ENCODE measurements around the gene FOXM1.

FOXM1 gene

DNA sequence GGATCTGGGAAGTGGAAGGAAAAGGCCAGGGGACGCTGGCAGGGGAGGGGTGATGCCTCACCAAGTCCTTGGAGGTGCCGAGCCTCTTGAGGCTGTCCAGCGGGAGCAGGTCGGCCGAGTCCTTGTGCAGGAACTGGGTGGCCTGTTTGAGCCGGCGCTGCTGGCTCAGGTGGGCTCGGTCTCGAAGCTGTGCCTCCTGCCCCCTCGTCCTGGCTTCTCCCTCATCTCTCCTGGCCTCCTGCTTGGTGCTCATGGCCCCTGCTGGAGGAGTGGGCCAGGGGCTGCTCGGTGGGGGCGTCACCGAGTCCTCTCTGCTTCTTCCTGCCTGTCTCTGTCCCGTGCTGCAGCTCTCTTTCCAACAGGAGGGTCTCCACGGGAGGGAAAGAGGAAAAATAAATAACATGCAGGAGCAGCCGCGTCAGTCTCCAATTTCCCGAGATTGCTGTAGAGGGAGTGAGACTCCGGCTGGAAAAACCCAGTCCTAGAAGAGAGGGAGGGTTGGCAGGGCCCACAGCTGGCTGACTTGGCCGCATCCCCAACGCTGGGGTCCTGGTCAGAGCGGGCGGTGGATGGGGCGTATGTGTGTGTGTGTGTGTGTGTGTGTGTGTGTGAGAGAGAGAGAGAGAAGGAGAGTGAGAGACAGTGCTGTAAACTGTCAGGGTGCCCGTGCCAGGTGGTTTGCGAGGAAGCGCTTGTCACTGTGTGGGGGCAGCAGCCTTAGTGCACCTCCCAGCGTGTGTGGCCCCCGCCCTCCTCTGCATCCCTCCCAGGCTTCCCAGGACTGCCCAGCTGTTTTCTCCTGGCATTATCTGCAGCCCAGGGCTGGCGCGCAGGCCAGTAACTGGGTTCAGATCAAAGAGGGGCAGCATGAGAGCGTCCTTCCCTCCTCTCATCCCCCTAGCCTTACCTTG lies 42.1 kb downstream of the FOXM1 start, which contains the start of gene NRIP2:
Gene NRIP2, minus strand, starts transcription at position 455 of the 911 bp plus-strand sequence. Its CDS starts 52 bp downstream, at position 403.
- no peak for DNase-seq

DNA sequence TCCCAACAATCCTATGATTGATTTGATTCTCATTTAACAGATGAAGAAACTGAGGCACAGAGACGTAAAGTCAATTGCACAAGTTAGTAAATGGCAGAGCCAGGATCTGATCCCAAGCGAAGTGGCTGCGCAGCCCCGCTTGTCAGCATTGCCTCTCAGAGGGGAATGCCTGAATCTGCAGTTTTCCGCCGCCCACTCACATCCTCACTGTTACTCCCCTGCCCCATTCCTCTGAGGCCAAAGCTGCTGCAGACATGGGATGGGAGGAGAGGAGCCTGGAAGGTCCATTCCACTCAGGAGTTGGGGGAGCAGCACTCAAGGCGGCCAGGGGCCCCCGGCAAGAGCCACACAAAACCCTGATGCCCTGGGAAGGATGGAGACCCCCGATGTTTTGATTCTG lies 43.2 kb downstream of the FOXM1 start:
- no peak for DNase-seq

DNA sequence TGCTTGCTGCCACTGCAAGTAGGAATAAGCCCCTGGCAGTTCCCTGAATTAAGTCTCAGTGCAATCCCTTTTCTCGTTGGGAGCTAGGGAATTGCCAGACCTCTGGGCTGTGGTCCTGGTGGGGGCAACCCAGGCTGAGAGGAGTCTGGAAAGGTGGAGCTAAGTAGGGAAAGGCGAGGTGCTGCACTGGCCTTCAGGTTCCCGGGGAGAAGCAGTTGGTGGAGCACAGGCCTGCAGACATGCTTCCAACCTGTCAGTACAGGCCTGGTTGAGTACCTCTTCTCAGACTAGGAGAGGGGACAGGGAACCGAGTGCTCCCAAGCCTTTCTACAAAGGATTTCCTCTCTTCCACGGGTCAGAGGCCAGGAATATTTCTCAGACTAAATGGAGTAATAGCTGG lies 43.6 kb downstream of the FOXM1 start:
- DNase-seq, result no peak

DNA sequence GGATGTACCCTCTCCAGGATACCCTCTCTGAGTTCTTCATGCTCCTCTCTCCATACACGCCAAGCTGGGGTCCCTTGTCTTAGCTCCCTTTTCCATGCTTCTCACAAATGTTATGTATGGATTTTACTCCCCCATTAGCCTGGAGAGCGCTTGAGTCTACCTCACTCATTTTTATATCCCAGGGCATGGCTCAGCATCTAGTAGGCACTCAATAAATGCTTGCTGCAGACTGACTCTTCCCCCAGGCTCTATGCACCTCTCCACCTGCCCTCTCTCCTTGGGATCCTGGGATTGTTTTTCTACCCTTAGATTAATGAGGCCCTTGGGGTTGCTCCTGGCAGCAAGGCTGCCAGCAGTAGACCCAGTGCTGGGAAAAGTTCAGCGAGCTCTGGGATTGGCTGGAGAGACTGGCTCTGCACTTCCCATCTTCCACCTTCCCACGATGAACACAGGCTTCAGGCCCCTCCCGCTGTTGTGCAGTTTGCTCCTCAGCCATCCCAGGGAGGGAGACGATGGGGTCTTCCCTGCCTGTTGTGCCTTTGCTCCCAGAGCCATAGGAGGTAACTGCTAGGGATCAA lies 44.3 kb downstream of the FOXM1 start:
- no peak for DNase-seq

DNA sequence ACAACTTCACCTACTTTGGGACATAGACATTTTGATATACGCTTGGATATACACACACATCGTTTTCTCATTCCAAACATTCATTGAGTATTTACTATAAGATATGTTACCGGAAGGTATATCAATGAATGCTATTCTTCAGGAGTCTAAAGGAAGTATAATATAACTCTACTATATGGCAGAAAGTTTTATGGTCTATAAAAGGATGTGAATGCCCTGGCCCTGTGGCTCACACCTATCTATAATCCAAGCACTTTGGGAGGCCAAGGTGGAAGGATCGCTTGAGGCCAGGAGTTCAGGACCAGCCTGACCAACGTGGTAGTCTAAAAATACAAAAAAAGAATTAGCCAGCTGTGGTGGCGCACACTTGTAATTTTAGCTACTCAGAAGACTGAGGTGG lies 47.7 kb downstream of the FOXM1 start:
- no peak for DNase-seq

DNA sequence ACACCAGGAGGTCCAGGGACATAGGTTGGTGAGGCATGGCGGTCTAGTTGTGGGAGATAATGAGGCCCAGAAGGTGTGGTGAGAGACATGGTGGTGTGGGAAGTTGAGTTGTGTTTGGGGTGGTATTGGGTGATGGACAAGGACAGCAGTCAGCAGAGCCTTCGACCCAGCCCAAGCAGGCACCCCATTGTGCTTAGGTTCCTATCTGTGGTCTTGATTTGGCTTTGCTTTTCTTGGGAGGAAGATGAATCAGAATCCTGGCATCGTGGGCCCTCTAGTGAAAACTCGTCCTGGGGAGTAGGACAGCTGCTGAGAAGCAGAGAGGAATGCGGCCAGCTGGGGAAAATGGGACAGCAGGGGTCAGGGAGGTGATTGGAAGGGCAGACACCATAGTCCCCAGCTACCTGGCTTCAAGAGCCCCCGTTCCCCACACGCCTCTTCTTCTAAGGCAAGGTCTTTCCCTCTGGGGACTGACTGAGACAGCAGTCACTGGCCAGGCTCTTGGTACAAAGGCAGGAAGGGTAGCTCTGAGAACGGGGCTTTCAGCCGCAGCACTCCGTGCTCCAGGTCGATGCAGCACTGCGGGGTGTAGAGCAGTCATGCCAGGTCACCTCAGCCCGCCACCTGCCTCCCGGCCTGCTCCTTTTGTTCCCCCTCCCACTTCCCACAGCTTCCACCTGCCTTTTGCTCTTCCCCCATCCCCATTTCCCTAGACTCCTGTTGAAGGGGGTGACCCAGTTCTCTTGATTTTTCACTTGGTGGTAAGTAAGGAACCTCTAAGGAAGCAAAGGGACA lies 50.1 kb downstream of the FOXM1 start:
- DNase-seq, result no peak

DNA sequence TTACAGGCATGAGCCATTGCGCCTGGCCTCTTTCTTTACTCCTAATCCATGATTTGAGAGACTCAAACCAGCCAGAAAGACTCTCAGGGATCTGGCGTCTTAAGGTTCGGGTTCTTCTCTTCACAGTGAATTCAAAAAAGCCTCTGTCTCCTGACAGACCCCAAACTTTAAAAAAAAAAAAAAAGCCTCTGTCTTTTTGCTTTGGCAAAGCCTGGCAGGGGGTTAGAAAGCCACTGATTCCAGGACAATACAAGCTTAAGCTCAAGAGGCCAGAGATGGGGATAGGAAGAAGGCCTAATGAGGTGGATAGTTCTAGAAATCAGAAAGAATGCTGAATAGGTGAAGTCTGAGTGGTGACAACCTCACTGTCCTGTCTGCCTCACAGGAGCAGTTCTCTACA lies 50.9 kb downstream of the FOXM1 start:
- DNase-seq, result no peak

DNA sequence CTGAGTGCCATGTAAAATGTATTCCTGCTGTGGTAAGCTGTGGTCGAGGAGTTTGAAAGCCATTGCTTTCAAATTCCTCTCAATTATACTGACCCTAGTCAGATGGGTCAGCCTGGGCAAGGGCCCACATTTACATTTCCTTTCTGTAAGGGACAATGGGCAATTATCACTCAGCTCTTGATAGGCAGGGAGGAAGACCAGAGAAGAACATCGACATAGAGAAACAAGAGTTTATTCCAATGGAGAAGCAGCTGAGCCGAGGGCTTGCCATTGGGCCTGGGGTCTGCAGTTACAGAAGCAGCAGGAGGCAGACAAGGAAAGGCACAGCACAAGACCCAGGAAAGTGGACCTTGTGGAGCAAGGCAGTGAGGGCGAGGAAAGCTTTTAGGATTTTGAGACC lies 51.8 kb downstream of the FOXM1 start:
- DNase-seq, result no peak

DNA sequence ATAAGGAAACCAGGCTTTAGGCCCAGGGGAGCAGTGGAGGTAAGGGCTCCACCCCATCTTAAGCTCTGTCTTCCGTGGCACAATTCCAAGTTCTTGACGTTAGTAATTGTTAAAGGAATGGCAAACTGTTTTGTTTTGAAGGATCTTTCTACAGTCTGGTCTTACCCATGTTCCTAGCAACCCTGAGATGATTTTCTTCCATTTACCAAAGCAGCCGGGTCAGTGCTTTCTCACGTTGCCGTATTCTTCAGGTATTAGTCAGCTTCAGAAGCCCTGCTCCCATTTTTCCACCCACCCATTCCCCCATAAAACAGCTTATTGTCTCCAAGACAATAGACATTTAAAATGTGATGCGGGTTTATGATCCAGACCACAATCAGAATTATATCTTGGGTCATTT lies 52.4 kb downstream of the FOXM1 start:
- DNase-seq, result no peak

DNA sequence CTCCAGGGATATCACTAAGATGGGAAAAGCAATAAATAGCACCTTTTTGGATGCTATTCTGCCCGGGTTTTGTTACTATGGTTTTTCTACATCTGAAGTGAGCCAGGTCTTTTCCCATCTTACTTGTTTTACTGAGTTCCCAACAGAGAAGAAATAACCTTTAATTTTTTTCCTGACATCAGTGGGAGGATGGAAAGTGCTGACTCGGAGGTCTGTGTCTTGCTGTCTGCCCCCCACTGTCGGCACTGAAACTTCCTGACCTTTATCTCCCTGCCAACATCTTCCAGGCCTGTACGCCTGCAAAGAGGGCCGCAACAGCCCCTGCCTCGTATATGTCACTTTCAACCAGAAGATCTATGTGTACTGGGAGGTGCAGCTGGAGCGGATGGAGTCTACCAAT lies 53.5 kb downstream of the FOXM1 start:
- no peak for DNase-seq

DNA sequence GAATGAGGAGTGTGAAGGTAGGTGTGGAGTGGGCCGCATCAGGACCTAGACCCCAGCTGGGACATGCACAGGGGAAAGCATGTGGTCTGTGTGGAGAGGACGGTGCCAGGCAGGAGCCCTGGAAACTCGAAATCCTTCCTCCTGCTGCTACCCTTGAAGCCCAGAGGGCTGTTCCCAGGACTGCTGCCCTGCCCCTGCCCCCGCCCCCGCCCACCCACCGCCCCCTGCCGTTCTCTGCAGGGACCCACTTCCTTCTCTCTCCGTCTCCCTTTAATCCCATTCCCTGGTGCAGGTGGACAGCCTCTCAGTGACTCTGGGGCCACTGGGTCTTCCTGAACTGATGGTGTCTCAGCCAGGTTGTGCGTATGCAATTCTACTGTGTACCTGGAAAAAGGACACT lies 56.5 kb downstream of the FOXM1 start:
- DNase-seq, result no peak

DNA sequence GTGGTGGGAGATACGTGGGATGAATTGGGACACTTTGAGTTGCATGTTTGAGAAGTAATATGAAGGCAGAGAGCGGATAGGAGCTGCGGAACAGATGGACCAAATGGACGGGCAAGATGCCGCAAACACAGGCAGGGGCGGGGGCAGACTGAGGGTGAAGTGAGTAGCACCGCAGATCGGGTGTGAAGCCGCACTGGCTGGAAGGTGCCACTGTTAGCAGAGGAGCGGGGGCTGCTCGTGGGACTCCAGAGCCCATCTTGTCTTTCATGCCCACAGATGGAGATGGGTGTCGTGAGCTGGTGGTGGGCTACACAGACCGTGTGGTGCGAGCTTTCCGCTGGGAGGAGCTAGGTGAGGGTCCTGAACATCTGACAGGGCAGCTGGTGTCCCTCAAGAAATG lies 57.2 kb downstream of the FOXM1 start:
- no peak for DNase-seq

DNA sequence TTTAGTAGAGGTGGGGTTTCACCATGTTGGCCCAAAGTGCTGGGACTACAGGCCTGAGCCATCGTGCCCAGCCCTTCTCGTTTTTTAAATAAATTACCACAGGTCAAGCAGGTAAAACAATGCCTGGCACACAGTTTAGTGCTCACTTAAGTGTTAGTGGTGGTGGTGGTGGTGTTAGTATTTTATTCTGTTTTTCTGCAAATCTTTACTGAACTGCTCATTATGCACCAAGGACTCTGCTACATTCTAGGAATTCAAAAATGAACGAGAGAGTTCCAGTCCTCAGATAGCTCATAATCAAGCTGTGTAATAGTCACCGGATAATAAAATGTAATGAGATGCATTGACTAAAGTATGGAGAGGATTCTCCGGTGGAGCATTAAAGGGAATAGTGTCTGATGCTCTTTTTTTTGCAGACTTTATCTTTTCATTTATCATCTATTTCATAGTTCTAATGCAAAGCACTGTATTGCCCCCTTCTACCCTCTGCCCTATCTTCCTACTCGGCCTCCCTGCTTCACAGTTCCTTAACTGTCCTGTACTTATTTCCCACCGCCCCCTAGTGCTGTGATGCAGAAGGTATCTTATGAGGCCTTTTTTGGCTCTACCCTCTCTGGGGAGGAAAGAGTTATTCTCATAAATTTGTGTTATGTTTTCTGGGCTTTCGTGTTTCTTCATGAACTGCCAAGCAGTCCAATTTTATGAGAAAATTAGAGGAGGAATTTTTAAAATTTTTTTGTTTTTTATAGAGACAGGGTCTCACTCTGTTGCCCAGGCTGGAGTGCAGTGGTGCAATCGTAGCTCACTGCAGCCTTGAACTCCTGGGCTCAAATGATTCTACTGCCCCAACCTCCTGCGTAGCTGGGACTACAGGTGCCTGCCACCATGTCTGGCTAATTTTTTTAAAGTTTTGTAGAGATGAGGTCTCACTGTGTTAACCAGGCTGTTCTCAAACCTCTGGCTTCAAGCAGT lies 63.5 kb downstream of the FOXM1 start:
- peak; percentile 88 for DNase-seq

DNA sequence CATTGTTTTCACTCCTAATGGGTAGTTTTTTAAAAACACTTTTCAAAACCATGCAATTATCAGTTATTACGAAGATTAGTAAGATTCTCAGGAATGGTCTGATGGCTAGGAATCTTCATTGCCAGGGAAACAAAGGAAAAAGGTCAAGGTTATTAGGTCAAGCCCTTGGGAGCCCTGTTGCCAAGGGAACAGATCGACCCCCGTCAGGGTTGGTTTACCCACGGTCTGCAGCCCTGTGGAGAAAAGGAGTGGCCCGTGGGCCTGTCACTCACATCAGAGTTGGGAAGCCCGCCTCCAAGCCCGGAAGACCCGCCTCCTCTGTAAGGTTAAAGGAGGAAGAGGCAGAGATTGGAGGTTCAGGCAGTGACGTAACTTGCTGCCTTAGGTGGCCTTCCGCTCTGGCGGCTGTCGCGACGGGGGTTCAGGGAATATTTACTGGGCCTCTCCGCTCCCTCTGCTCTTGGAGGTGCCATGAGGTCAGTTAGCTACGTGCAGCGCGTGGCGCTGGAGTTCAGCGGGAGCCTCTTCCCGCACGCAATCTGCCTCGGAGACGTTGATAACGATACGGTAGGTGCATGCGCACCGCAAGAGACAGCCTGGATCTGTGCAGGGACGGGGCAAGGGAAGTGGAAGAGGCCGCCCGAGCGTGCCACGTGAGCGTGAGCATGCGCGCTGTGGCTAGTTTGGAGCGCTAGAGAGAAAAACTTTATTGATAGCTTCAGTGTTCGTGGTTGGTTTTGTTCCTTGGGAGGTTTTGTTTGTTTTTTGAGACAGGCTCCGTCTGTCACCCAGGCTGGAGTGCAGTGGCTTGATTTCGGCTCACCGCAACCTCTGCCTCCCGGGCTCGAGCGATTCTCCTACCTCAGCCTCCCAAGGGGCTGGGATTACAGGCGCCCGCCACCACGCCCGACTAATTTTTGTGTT lies 64.4 kb downstream of the FOXM1 start, which contains the start of gene ITFG2:
Gene ITFG2, plus strand, starts transcription at position 379 of the 924 bp plus-strand sequence. Its CDS starts 93 bp downstream, at position 472.
- peak; percentile 100 for DNase-seq

DNA sequence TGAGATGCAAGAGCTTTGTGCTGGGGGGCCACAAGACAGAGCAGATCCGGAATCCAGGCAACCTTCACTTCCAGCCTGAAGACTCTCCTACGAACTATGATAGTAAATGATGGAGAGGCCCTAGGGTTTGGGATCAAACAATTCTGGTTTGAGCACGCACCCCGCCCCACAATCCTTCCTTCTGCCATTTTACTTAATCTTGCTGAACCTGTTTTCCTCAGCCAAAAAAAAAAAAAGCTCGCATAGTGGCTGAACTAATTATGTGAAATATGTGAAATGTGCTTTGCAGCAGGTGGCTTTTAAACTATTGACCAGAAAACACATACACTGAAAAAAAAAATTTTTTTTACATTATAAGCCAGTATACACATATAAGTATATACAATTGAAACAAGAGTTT lies 65.2 kb downstream of the FOXM1 start:
- DNase-seq, result no peak
